H1 (cell line): ENCODE data around the gene ZNF283. TPM values are rescaled to one million over a fixed set of nuclear protein-coding genes. Genes with fewer than 3 reads are reported as not detected.

ENCODE experiments used
- CBX5 ChIP-seq: fragments of 300-800, 300-1000 bp; sonication (generic); IDR thresholded peaks from 2 replicates; pipeline ENCODE4 v1.7.1; 2016; ENCODE audit warnings: antibody characterized with exemption, low read length, low read depth
- CBX8 ChIP-seq: fragments of 300-800, 300-1000 bp; sonication (generic); IDR thresholded peaks from 2 replicates; pipeline ENCODE4 v1.7.1; 2016; ENCODE audit warnings: low read depth, low read length, borderline replicate concordance
- CEBPB ChIP-seq: IDR thresholded peaks from 2 replicates; pipeline ENCODE4 v1.6.1; 2012; ENCODE audit warnings: low read depth, low read length
- EZH2 ChIP-seq: fragments of 200-600 bp; sonication (generic); IDR thresholded peaks from 2 replicates; pipeline ENCODE4 v1.7.1; 2012; ENCODE audit warnings: low read depth, mild to moderate bottlenecking, moderate library complexity, low read length, inconsistent platforms; ENCODE audit not compliant: severe bottlenecking
- JUN ChIP-seq: IDR thresholded peaks from 2 replicates; pipeline ENCODE4 v1.6.1; 2011; ENCODE audit warnings: low read depth, mild to moderate bottlenecking, improper control_type of control experiment, low read length
- POLR2AphosphoS5 ChIP-seq: IDR thresholded peaks from 2 replicates; pipeline ENCODE4 v1.6.1; 2011; ENCODE audit warnings: low read depth, low read length
- TAF7 ChIP-seq: optimal IDR thresholded peaks from 2 replicates; pipeline ENCODE3; 2011; ENCODE audit warnings: low read depth, mild to moderate bottlenecking, inconsistent platforms, low read length, moderate library complexity, borderline replicate concordance
- polyA plus RNA-seq, 7 experiments: library from polyadenylated mRNA; depleted of rRNA in 3 of 7; stranded (reverse) in 5 of 7; unstranded in 2 of 7; fragments of >200 nt in 5 of 7; fragments of 200-250 nt in 2 of 7; gene quantifications; 1 replicate in 5 of 7; 2 replicates in 1 of 7; 4 replicates in 1 of 7; pipeline versions ENCODE4 v1.2.1 to v1.2.3, GENCODE V29; 2011 to 2013; ENCODE audit warnings: missing spikeins in 2 of 7, mixed read lengths in 2 of 7
- total RNA-seq: library from RNA; stranded (reverse); fragmentation: NEBNext Ultra II Directional; extraction: Animal tissue kit (Norgen Biotek cat#: 25700); gene quantifications from 2 replicates; pipeline ENCODE4 v1.2.1, GENCODE V29; 2021

The ZNF283 gene
- total and polyA plus RNA-seq, 2 of the 8 experiments (the other 6 are each of a cell fraction or from before 2014, with no cell fraction given), result 1.1 to 4.3 TPM

DNA sequence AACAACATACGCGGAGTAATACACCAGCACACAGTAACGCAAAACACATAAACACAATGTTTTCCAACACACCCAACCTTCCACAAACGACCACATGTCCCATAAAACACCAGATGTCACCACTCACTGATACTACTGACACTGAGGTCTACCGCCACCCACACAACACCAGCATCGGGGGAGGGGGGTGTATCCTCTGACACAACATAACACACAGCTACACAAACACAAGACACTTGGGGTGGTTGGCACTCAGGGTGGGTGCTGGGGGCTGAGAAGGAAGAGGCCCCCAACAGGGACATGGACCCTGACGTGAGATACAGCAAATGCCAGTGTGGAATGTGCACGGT, 44.8 kb upstream of the ZNF283 start (continued):
- no peak for TF ChIP-seq POLR2AphosphoS5
- no peak for TF ChIP-seq TAF7
- TF ChIP-seq JUN, result no peak
- no peak for TF ChIP-seq CBX8
- TF ChIP-seq CEBPB, result no peak
- TF ChIP-seq EZH2, result no peak
- TF ChIP-seq CBX5, result no peak
